ENCODE measurements around the gene PTPRN2.
"Not testable (repeated sequence)": the region's sequence is repeated elsewhere in the genome, so short reads cannot be mapped to it uniquely, and the experiment has no call there.

Gene PTPRN2

GRCh38 chr7:158358926-158359645, 228.5 kb downstream of the PTPRN2 start:
- DNase-seq = no peak

- no peak for DNase-seq
Measured at GRCh38 chr7:158357898-158358821, 229.5 kb downstream of the PTPRN2 start.

GRCh38 chr7:158357106-158357897, 230.3 kb downstream of the PTPRN2 start:
- DNase-seq = no peak

GRCh38 chr7:158356454-158356853, 231.2 kb downstream of the PTPRN2 start:
- DNase-seq = no peak

GRCh38 chr7:158355456-158356065, 232.1 kb downstream of the PTPRN2 start:
- no peak for DNase-seq

GRCh38 chr7:158354861-158355260, 232.8 kb downstream of the PTPRN2 start:
- no peak for DNase-seq

- peak; percentile 11 for DNase-seq
Measured at GRCh38 chr7:158353606-158354570, 233.7 kb downstream of the PTPRN2 start.

- DNase-seq = not testable (repeated sequence)
Measured at GRCh38 chr7:158351899-158352729, 235.5 kb downstream of the PTPRN2 start.

GRCh38 chr7:158351481-158351880, 236.1 kb downstream of the PTPRN2 start:
- no peak for DNase-seq

GRCh38 chr7:158351051-158351450, 236.6 kb downstream of the PTPRN2 start:
- no peak for DNase-seq

- DNase-seq = no peak
Measured at GRCh38 chr7:158350166-158350900, 237.3 kb downstream of the PTPRN2 start.

- DNase-seq = no peak
Measured at GRCh38 chr7:158348446-158348845, 239.2 kb downstream of the PTPRN2 start.

- not testable (repeated sequence) for DNase-seq
Measured at GRCh38 chr7:158348039-158348438, 239.6 kb downstream of the PTPRN2 start.

GRCh38 chr7:158345731-158346130, 241.9 kb downstream of the PTPRN2 start:
- DNase-seq = no peak

GRCh38 chr7:158344706-158345300, 242.8 kb downstream of the PTPRN2 start:
- DNase-seq = no peak

- no peak for DNase-seq
Measured at GRCh38 chr7:158343936-158344455, 243.6 kb downstream of the PTPRN2 start.

- DNase-seq = no peak
Measured at GRCh38 chr7:158343526-158343925, 244.1 kb downstream of the PTPRN2 start.

GRCh38 chr7:158341097-158341496, 246.5 kb downstream of the PTPRN2 start:
- DNase-seq = not testable (repeated sequence)

GRCh38 chr7:158336952-158337351, 250.7 kb downstream of the PTPRN2 start:
- not testable (repeated sequence) for DNase-seq
